Caco-2 (cell line): ENCODE measurements around the gene DNAJC21. TPM values are rescaled to one million over a fixed set of nuclear protein-coding genes. Genes with fewer than 3 reads are reported as not detected.
"Not testable (repeated sequence)": the region's sequence is repeated elsewhere in the genome, so short reads cannot be mapped to it uniquely, and the experiment has no call there.

Experiments used
- BruUV-seq: library from RNA; stranded (reverse); fragments of 400-500 nt; replicated peaks from 2 replicates; lab custom pipeline; 2021; lab: Mats Ljungman, UMichigan
- CTCF ChIA-PET: fragments of 300-600 bp; sonication (Branson Sonifier 250); formaldehyde crosslinking; loops from one replicate; lab custom pipeline; 2022; ENCODE audit warnings: antibody characterized with exemption; lab: Charles Lee
- POLR2A ChIA-PET: fragments of 300-600 bp; sonication (Branson Sonifier 250); formaldehyde crosslinking; loops from one replicate; lab custom pipeline; 2022; ENCODE audit warnings: antibody characterized with exemption; lab: Charles Lee
- DNase-seq, 2 experiments: peaks; one replicate each; pipeline versions ENCODE4 v3.0.0 to v3.0.0-alpha.2; 2020 to 2022
- H3K27me3 ChIP-seq: replicated peaks from 2 replicates; pipeline ENCODE4 v1.6.0; 2011; ENCODE audit warnings: low read length; ENCODE audit not compliant: control insufficient read depth, insufficient read depth
- H3K36me3 ChIP-seq: 2 replicates; pipeline ENCODE4 v1.5.1; 2011; ENCODE audit warnings: low read length; ENCODE audit not compliant: control insufficient read depth, insufficient read depth
- H3K4me1 ChIP-seq: fragments of 250-450 bp; sonication (Bioruptor Pico); 2 replicates; pipeline ENCODE4 v1.5.1; 2020; ENCODE audit warnings: mild to moderate bottlenecking
- H3K4me3 ChIP-seq: 2 replicates; pipeline ENCODE4 v1.5.1; 2011; ENCODE audit warnings: low read depth, mild to moderate bottlenecking, control low read depth, low read length
- H3K9me3 ChIP-seq: fragments of 250-450 bp; sonication (Bioruptor Pico); 2 replicates; pipeline ENCODE4 v1.5.1; 2020; ENCODE audit warnings: mild to moderate bottlenecking, moderate library complexity
- H3K27ac Mint-ChIP-seq: one replicate; pipeline ENCODE4 v1.8.0; 2022; ENCODE audit warnings: mixed read lengths; ENCODE audit not compliant: unreplicated experiment
- H3K27me3 Mint-ChIP-seq: one replicate; pipeline ENCODE4 v1.8.0; 2022; ENCODE audit warnings: mixed read lengths; ENCODE audit not compliant: insufficient read depth, unreplicated experiment
- H3K36me3 Mint-ChIP-seq: one replicate; pipeline ENCODE4 v1.8.0; 2022; ENCODE audit warnings: mild to moderate bottlenecking, mixed read lengths; ENCODE audit not compliant: insufficient read depth, unreplicated experiment
- H3K4me1 Mint-ChIP-seq: one replicate; pipeline ENCODE4 v1.8.0; 2022; ENCODE audit warnings: low read depth, mixed read lengths; ENCODE audit not compliant: unreplicated experiment
- H3K4me3 Mint-ChIP-seq: one replicate; pipeline ENCODE4 v1.8.0; 2022; ENCODE audit warnings: mild to moderate bottlenecking, moderate library complexity, mixed read lengths; ENCODE audit not compliant: unreplicated experiment
- H3K9me3 Mint-ChIP-seq: one replicate; pipeline ENCODE4 v1.8.0; 2022; ENCODE audit warnings: mixed read lengths; ENCODE audit not compliant: unreplicated experiment
- CTCF ChIP-seq, 2 experiments: fragments of 200-600 bp in 1 of 2; IDR thresholded peaks; 1 replicate in 1 of 2; 2 replicates in 1 of 2; pipeline versions ENCODE4 v1.5.1 to v1.8.0; 2011 to 2022; ENCODE audit warnings: antibody characterized with exemption in 1 of 2, control low read depth in 1 of 2, inconsistent platforms in 1 of 2, low read depth in 1 of 2, low read length in 1 of 2, mild to moderate bottlenecking in 1 of 2, moderate library complexity in 1 of 2; ENCODE audit not compliant: insufficient read depth in 1 of 2, severe bottlenecking in 1 of 2, unreplicated experiment in 1 of 2
- intact Hi-C: fragments of 100-400 bp; cut with micrococcal nuclease; formaldehyde crosslinking; loops from one replicate; pipeline ENCODE4 v1.10.0; 2022; ENCODE audit not compliant: unreplicated experiment
- total RNA-seq: library from RNA; stranded (reverse); gene quantifications from 2 replicates; pipeline ENCODE4 v1.2.3, GENCODE V29; 2022

DNAJC21 gene
- total RNA-seq, 1 experiment from 2014 or later = 66.0 TPM

- no peaks in the 10 kb centered on the region for H3K27me3 Mint-ChIP-seq
- ChIA-PET CTCF (interaction anchor here (2.0 to 3.8 kb wide), 2 partner anchors 13 to 442 kb away, joined by 5 to 31 read pairs; partner anchors contain the start of gene DNAJC21), POLR2A (interaction anchor here (0.7 kb wide), 1 partner anchor 13 kb away, joined by 3 read pairs; the partner anchor contains the start of gene DNAJC21)
- Histone ChIP-seq H3K9me3 (no peaks in the 10 kb centered on the region), H3K27me3 (no peaks in the 10 kb centered on the region), H3K4me1 (peaks cover 14% of the 10 kb centered on the region; the same call in 1 of the 2 replicates), H3K36me3 (no peaks in the 10 kb centered on the region), H3K4me3 (peak overlapping the region; percentile 75)
- peaks cover 54% of the 10 kb centered on the region for H3K36me3 Mint-ChIP-seq
- TF ChIP-seq CTCF (IDR thresholded peaks at IDR 0.05; ENCODE audit: insufficient read depth in 1 of 2, low read depth in 1 of 2, low read length in 1 of 2, severe bottlenecking in 1 of 2, unreplicated experiment in 1 of 2) = no peak
- H3K4me1 Mint-ChIP-seq = peaks cover 15% of the 10 kb centered on the region
- no TSS peak for BruUV-seq
- DNase-seq = no peak
- H3K27ac Mint-ChIP-seq = no peak overlapping the region
- intact Hi-C loops = no loop called here
- no peak overlapping the region for H3K4me3 Mint-ChIP-seq
- no peaks in the 10 kb centered on the region for H3K9me3 Mint-ChIP-seq
These were observed 12.8 kb upstream of the DNAJC21 start for GRCh38 chr5:34916518-34916917.

GRCh38 chr5:34918025-34918424, 11.3 kb upstream of the DNAJC21 start:
- CTCF ChIA-PET = interaction anchor here (3.8 kb wide), 1 partner anchor 12 kb away, joined by 31 read pairs; the partner anchor contains the start of gene DNAJC21
- Mint-ChIP-seq H3K27me3 (no peaks in the 10 kb centered on the region), H3K4me3 (no peak overlapping the region), H3K36me3 (peaks cover 61% of the 10 kb centered on the region), H3K4me1 (peaks cover 15% of the 10 kb centered on the region), H3K27ac (no peak overlapping the region), H3K9me3 (no peaks in the 10 kb centered on the region)
- no peak for DNase-seq
- no peaks in the 10 kb centered on the region for H3K27me3 ChIP-seq
- no peak overlapping the region for H3K4me3 ChIP-seq
- POLR2A ChIA-PET = interaction anchor here (0.6 kb wide), 1 partner anchor 12 kb away, joined by 8 read pairs; the partner anchor contains the start of gene DNAJC21
- no TSS peak for BruUV-seq
- intact Hi-C loops = no loop called here
- peaks cover 19% of the 10 kb centered on the region; the same call in 1 of the 2 replicates for H3K4me1 ChIP-seq
- no peaks in the 10 kb centered on the region for H3K9me3 ChIP-seq
- TF ChIP-seq CTCF (IDR thresholded peaks at IDR 0.05; ENCODE audit: insufficient read depth in 1 of 2, low read depth in 1 of 2, low read length in 1 of 2, severe bottlenecking in 1 of 2, unreplicated experiment in 1 of 2) = no peak
- H3K36me3 ChIP-seq = no peaks in the 10 kb centered on the region

GRCh38 chr5:34919077-34919476, 10.3 kb upstream of the DNAJC21 start:
- H3K36me3 Mint-ChIP-seq = peaks cover 67% of the 10 kb centered on the region
- no TSS peak for BruUV-seq
- no peak for TF ChIP-seq CTCF (IDR thresholded peaks at IDR 0.05; ENCODE audit: insufficient read depth in 1 of 2, low read depth in 1 of 2, low read length in 1 of 2, severe bottlenecking in 1 of 2, unreplicated experiment in 1 of 2)

GRCh38 chr5:34923256-34923655, 6.1 kb upstream of the DNAJC21 start:
- H3K27me3 Mint-ChIP-seq, H3K9me3 ChIP-seq, H3K36me3 ChIP-seq, DNase-seq, H3K4me1 Mint-ChIP-seq, H3K4me3 Mint-ChIP-seq, BruUV-seq, H3K9me3 Mint-ChIP-seq, H3K4me3 ChIP-seq, intact Hi-C loops, CTCF ChIA-PET, H3K27me3 ChIP-seq: not testable (repeated sequence)
- H3K4me1 ChIP-seq = peaks cover 15% of the 10 kb centered on the region; the same call in 1 of the 2 replicates
- Mint-ChIP-seq H3K36me3 (peaks cover 85% of the 10 kb centered on the region), H3K27ac (peak overlapping the region; percentile 36)
- POLR2A ChIA-PET = interaction anchor here (0.6 kb wide), 1 partner anchor 472 kb away, joined by 3 read pairs; no protein-coding TSS in a partner anchor

More at GRCh38 chr5:34919077-34919476, 10.3 kb upstream of the DNAJC21 start:
- Mint-ChIP-seq H3K4me3 (no peak overlapping the region), H3K27ac (no peak overlapping the region), H3K4me1 (peaks cover 20% of the 10 kb centered on the region), H3K27me3 (no peaks in the 10 kb centered on the region), H3K9me3 (no peaks in the 10 kb centered on the region)
- H3K9me3 ChIP-seq = no peaks in the 10 kb centered on the region
- no peaks in the 10 kb centered on the region for H3K36me3 ChIP-seq
- ChIA-PET POLR2A (interaction anchor here (0.7 kb wide), 1 partner anchor 1322 kb away, joined by 3 read pairs; no protein-coding TSS in a partner anchor), CTCF (interaction anchor here (0.7 kb wide), 3 partner anchors 10 to 1232 kb away, joined by 3 to 5 read pairs (median 3); partner anchors contain the start of gene DNAJC21)
- H3K27me3 ChIP-seq = no peaks in the 10 kb centered on the region
- no peak overlapping the region for H3K4me3 ChIP-seq
- intact Hi-C loops = no loop called here
- DNase-seq = no peak
- H3K4me1 ChIP-seq = peaks cover 16% of the 10 kb centered on the region; the same call in 1 of the 2 replicates
